GM23248 (cell line): Measurements from ENCODE around the gene FMOD. TPM values are rescaled to one million over a fixed set of nuclear protein-coding genes. Genes with fewer than 3 reads are reported as not detected.

Source experiments
- DNase-seq: peaks from one replicate; pipeline ENCODE4 v3.0.0-alpha.2; 2015
- H2AFZ ChIP-seq: fragments of 200-600 bp; sonication (generic); 2 replicates; pipeline ENCODE4 v1.6.1; 2016; ENCODE audit warnings: antibody characterized with exemption
- H3F3A ChIP-seq: fragments of 200-600 bp; sonication (generic); 2 replicates; pipeline ENCODE4 v1.6.1; 2016; ENCODE audit warnings: mild to moderate bottlenecking, antibody characterized with exemption, mixed run types; ENCODE audit not compliant: insufficient read depth
- H3K27ac ChIP-seq: fragments of 200-600 bp; sonication (generic); 2 replicates; pipeline ENCODE4 v1.5.1; 2016; ENCODE audit warnings: mild to moderate bottlenecking
- H3K27me3 ChIP-seq: fragments of 200-600 bp; sonication (generic); replicated peaks from 2 replicates; pipeline ENCODE4 v1.6.1; 2016; ENCODE audit warnings: mild to moderate bottlenecking; ENCODE audit not compliant: insufficient read depth
- H3K36me3 ChIP-seq: fragments of 200-600 bp; sonication (generic); 2 replicates; pipeline ENCODE4 v1.6.1; 2016; ENCODE audit warnings: low read depth, mild to moderate bottlenecking
- H3K4me1 ChIP-seq: fragments of 200-600 bp; sonication (generic); 2 replicates; pipeline ENCODE4 v1.6.1; 2016; ENCODE audit warnings: mild to moderate bottlenecking; ENCODE audit not compliant: insufficient read depth
- H3K4me2 ChIP-seq: fragments of 200-600 bp; sonication (generic); one replicate; pipeline ENCODE4 v1.6.1; 2016; ENCODE audit warnings: mild to moderate bottlenecking; ENCODE audit not compliant: unreplicated experiment
- H3K4me3 ChIP-seq: fragments of 200-600 bp; sonication (generic); 2 replicates; pipeline ENCODE4 v1.5.1; 2016; ENCODE audit warnings: mild to moderate bottlenecking
- H3K79me2 ChIP-seq: fragments of 200-600 bp; sonication (generic); 2 replicates; pipeline ENCODE4 v1.6.1; 2016; ENCODE audit warnings: mild to moderate bottlenecking; ENCODE audit not compliant: insufficient read depth
- H3K9ac ChIP-seq: fragments of 200-600 bp; sonication (generic); 2 replicates; pipeline ENCODE4 v1.6.1; 2016; ENCODE audit warnings: mild to moderate bottlenecking
- H3K9me2 ChIP-seq: fragments of 200-600 bp; sonication (generic); 2 replicates; pipeline ENCODE4 v1.6.1; 2016; ENCODE audit warnings: mixed run types, mild to moderate bottlenecking, moderate library complexity; ENCODE audit not compliant: insufficient read depth
- H3K9me3 ChIP-seq: fragments of 200-600 bp; sonication (generic); one replicate; pipeline ENCODE4 v1.6.1; 2017; ENCODE audit warnings: low read depth
- H4K20me1 ChIP-seq: fragments of 200-600 bp; sonication (generic); 2 replicates; pipeline ENCODE4 v1.6.0; 2016; ENCODE audit not compliant: insufficient read depth
- EZH2 ChIP-seq: fragments of 200-600 bp; sonication (generic); IDR thresholded peaks from 2 replicates; pipeline ENCODE4 v1.6.1; 2018; ENCODE audit warnings: antibody characterized with exemption, mild to moderate bottlenecking; ENCODE audit not compliant: insufficient read depth, poor library complexity, severe bottlenecking
- EZH2phosphoT487 ChIP-seq: fragments of 200-600 bp; sonication (generic); IDR thresholded peaks from 2 replicates; pipeline ENCODE4 v1.6.1; 2018; ENCODE audit warnings: antibody characterized with exemption, moderate library complexity, mild to moderate bottlenecking, low read depth; ENCODE audit not compliant: insufficient read depth
- WGBS, 2 experiments: methylation state at CpG; one replicate each; pipeline ENCODE4 v1.1.6; 2015 to 2017; ENCODE audit warnings: low lambda C conversion rate in 2 of 2, low coverage in 1 of 2; ENCODE audit errors: missing lambda C conversion rate in 2 of 2; 5-methylcytosine and 5-hydroxymethylcytosine counted together
- in situ Hi-C: fragments of 300-500 bp; cut with MboI; formaldehyde crosslinking; loops from 2 replicates; pipeline ENCODE4 v1.15.0; 2020
- polyA plus RNA-seq: library from polyadenylated mRNA; unstranded; fragments of >200 nt; fragmentation: Nextera tagmentation; extraction: Ambion mirVana; gene quantifications from 2 replicates; pipeline ENCODE4 v1.2.1, GENCODE V29; 2016
- total RNA-seq: library from RNA; depleted of rRNA; stranded (reverse); fragments of >200 nt; shearing (Covaris generic); gene quantifications from 2 replicates; pipeline ENCODE4 v1.2.3, GENCODE V29; 2014; rRNA removed

FMOD gene
- total RNA-seq, result 12.1 and 14.6 TPM in 2 replicates
- polyA plus RNA-seq, result 11.2 and 11.4 TPM in 2 replicates

DNA sequence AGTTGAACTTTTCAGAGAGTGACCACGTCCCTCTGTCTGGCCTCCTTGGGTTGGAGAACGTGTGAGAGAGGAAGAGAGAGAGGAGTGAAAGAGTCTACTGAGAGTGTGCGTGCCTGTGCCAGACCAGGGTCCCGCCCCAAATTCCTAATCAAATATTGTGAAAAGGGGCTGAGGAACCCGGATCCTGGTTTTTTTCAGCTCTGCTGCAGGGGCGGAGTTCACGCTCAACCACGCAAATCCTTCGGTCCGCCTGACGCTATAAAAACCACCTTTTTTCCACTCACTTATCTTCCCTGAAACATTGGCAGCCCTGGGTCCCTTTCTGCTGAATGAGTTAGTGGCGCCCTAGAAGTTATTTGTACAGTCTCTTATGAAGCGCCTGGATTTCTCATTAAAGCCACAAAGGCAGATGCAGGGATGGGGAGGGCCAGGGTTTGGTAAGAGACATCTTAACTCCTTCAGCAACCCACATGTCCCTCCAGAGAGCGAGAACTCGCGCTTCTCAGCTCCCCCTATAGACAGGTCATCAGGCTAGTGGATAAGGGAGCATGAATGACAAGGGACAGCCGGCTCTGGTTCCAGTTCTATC is at the start of gene FMOD:
Gene FMOD, minus strand, starts transcription at position 86 of the 589 bp plus-strand sequence. CDS start 2,852 bp downstream, outside the sequence.
- Histone ChIP-seq H3K9me2 (no peaks in the 10 kb centered on the region), H2AFZ (peak within 1 kb of the TSS; percentile 83), H3K27me3 (no peaks in the 10 kb centered on the region), H3K27ac (no peak within 1 kb of the TSS), H3K4me1 (peaks cover 14% of the 10 kb centered on the region; the same call in 1 of the 2 replicates), H3K79me2 (no peaks in the 10 kb centered on the region), H3K9me3 (no peaks in the 10 kb centered on the region), H3K4me3 (peak within 1 kb of the TSS; percentile 61), H3F3A (0 out of 2 replicates have a peak, but pooled peaks cover 5% of the 10 kb centered on the region), H3K4me2 (peak within 1 kb of the TSS; percentile 67), H3K36me3 (no peaks in the 10 kb centered on the region), H3K9ac (peak within 1 kb of the TSS; percentile 37), H4K20me1 (no peaks in the 10 kb centered on the region)
- 6 to 7% methylated on average over 17 of the region's 17 CpGs for WGBS, 2 experiments
- DNase-seq, result peak; percentile 74
- in situ Hi-C loops, result no loop called here
- TF ChIP-seq EZH2, result no peak
- TF ChIP-seq EZH2phosphoT487, result no peak

DNA sequence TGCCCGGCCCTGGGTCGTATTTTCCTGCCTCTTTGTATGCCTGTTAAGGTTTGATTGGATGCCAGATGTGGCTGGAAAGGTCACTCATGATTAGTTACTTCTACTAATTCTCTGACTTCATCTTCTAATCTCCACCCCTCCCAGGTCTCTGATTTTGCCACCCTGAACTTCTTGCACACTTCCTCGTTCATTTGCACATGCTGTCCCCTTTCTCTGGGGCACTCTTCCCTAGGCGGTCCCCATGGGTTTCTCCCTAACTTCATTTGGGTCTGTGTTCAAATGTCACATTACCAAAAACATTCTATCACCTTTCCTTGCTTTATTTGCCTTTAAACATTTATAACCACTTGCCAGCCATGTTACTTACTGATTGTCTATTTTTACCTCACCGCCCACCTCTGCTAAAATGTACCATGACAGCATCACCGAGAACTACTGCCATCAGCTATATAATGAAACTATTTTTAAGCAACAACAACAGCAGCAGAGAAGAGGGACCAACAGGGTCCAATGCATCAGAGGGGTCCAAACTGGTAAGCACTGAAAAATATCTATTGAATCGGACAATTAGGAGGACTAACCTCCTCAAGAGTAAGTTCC is 45.8 kb upstream of the FMOD start:
- no peaks in the 10 kb centered on the region for H3K79me2 ChIP-seq
- no peaks in the 10 kb centered on the region for H3K27me3 ChIP-seq
- in situ Hi-C loops, result no loop called here
- no peak for DNase-seq
- TF ChIP-seq EZH2phosphoT487 (no peak), EZH2 (no peak)
- no peak overlapping the region for H3K4me2 ChIP-seq
- H3K27ac ChIP-seq, result no peak overlapping the region
- no peak overlapping the region for H2AFZ ChIP-seq
- H3K9ac ChIP-seq, result no peak overlapping the region
- no peaks in the 10 kb centered on the region for H3K36me3 ChIP-seq
- WGBS, 2 experiments, result 79 to 80% methylated on average over 7 of the region's 7 CpGs
- H3F3A ChIP-seq, result 0 out of 2 replicates have a peak, but pooled peaks cover 1% of the 10 kb centered on the region
- no peaks in the 10 kb centered on the region for H4K20me1 ChIP-seq
- H3K9me2 ChIP-seq, result no peaks in the 10 kb centered on the region
- H3K4me1 ChIP-seq, result no peaks in the 10 kb centered on the region; the same call in 1 of the 2 replicates
- no peak overlapping the region for H3K4me3 ChIP-seq
- no peaks in the 10 kb centered on the region for H3K9me3 ChIP-seq

DNA sequence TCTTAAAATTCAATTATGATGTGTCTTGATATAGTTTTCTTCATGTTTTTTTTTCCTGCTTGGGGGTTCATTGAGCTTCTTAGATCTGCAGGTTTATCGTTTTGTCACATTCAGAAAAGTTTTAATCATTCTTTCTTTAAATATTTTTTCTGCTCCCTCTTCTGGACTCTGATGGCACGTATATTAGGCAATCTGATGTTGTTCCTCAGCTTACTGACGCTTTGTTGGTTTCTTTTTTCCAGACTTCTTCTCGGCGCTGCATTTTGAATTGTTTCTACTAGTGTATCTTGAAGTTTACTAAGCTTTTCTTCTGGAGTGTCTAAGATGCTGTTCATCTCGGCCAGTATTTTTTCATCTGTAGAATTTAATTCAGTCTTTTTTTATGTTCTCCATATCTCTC is 44.8 kb upstream of the FMOD start:
- H3K4me2 ChIP-seq, result peak overlapping the region; percentile 78
- H3K4me3 ChIP-seq, result peak overlapping the region; percentile 68
- H3K27me3 ChIP-seq, result no peaks in the 10 kb centered on the region
- H3K36me3 ChIP-seq, result no peaks in the 10 kb centered on the region
- peak overlapping the region; percentile 56 for H3K9ac ChIP-seq
- no peaks in the 10 kb centered on the region for H3F3A ChIP-seq
- 2% methylated on average over 6 of the region's 6 CpGs for WGBS, 2 experiments
- peak; percentile 59 for DNase-seq
- H2AFZ ChIP-seq, result peak overlapping the region; percentile 85
- H3K4me1 ChIP-seq, result no peaks in the 10 kb centered on the region
- no peaks in the 10 kb centered on the region for H3K9me3 ChIP-seq
- no peaks in the 10 kb centered on the region for H3K79me2 ChIP-seq
- H3K9me2 ChIP-seq, result no peaks in the 10 kb centered on the region
- TF ChIP-seq EZH2phosphoT487, result no peak
- TF ChIP-seq EZH2, result no peak
- no peaks in the 10 kb centered on the region for H4K20me1 ChIP-seq
- in situ Hi-C loops, result no loop called here
- H3K27ac ChIP-seq, result no peak overlapping the region

DNA sequence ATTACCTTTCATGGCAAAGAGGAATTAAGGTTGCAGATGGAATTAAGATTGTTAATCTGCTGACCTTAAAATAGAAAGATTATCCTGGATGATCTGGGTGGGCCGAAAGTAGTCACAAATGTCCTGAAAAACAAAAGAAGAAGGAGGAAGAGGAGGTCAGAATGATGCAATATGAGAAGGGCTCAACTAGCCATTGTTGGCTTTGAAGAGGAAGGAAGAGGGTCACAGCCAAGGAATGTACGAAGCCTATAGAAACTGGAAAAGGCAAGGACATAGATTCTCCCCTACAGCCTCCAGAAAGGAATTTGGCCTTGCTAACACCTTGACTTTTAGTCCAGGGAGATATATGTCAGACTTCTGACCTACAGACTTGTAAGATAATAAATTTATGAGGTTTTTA is 39.4 kb upstream of the FMOD start:
- Histone ChIP-seq H3K27me3 (peaks cover 14% of the 10 kb centered on the region; the same call in 1 of the 2 replicates), H3K4me2 (no peak overlapping the region)

More for the DNA sequence above, 39.4 kb upstream of the FMOD start:
- WGBS, 2 experiments, result 67% methylated on average over 2 of the region's 2 CpGs
- in situ Hi-C loops, result no loop called here
- Histone ChIP-seq H3F3A (no peaks in the 10 kb centered on the region), H3K9me3 (no peaks in the 10 kb centered on the region), H4K20me1 (no peaks in the 10 kb centered on the region), H3K79me2 (no peaks in the 10 kb centered on the region), H3K27ac (no peak overlapping the region), H2AFZ (no peak overlapping the region), H3K9ac (no peak overlapping the region), H3K4me3 (no peak overlapping the region), H3K9me2 (no peaks in the 10 kb centered on the region), H3K4me1 (no peaks in the 10 kb centered on the region), H3K36me3 (no peaks in the 10 kb centered on the region)
- DNase-seq, result no peak
- TF ChIP-seq EZH2phosphoT487 (no peak), EZH2 (no peak)
